LNCAP (cell line): ENCODE results near the gene ATP2B2.

Source experiments
- TF ChIP-seq, protein P1 (sequence below): fragments of 450-650 bp; IDR thresholded peaks from 2 replicates; pipeline ENCODE4 v1.5.1; 2017; ENCODE audit warnings: mild to moderate bottlenecking

Gene ATP2B2

GRCh38 chr3:10317311-10317960, 187.9 kb downstream of the ATP2B2 start:
- TF ChIP-seq, protein P1, sequence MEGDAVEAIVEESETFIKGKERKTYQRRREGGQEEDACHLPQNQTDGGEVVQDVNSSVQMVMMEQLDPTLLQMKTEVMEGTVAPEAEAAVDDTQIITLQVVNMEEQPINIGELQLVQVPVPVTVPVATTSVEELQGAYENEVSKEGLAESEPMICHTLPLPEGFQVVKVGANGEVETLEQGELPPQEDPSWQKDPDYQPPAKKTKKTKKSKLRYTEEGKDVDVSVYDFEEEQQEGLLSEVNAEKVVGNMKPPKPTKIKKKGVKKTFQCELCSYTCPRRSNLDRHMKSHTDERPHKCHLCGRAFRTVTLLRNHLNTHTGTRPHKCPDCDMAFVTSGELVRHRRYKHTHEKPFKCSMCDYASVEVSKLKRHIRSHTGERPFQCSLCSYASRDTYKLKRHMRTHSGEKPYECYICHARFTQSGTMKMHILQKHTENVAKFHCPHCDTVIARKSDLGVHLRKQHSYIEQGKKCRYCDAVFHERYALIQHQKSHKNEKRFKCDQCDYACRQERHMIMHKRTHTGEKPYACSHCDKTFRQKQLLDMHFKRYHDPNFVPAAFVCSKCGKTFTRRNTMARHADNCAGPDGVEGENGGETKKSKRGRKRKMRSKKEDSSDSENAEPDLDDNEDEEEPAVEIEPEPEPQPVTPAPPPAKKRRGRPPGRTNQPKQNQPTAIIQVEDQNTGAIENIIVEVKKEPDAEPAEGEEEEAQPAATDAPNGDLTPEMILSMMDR, result no peak

- TF ChIP-seq, protein P1, result no peak
These were observed 189.5 kb downstream of the ATP2B2 start for GRCh38 chr3:10315771-10316344.

- TF ChIP-seq, protein P1, result no peak
These were observed 190.3 kb downstream of the ATP2B2 start for GRCh38 chr3:10315101-10315500.

DNA sequence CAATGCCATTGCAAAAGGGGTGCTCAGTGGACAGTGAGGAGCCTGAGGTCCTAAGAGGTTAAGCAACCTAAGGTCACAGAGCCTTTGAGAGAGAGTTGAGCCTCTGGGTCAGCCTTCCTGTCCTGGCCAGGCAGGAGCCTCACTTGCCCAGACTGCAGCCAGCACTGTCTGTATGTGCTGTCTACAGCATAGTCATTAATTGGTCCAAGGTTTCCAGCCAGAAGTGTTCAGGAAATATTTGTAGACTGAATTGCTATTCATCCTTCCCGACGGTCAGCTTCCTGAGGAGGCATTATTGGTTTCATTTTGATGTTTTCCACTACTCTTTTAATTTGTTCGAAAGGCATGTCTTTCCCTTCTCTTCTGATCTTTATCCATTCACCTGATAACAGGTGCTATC, 192.5 kb downstream of the ATP2B2 start:
- TF ChIP-seq, protein P1, result no peak

GRCh38 chr3:10312391-10312790, 193.0 kb downstream of the ATP2B2 start:
- TF ChIP-seq, protein P1, result no peak

GRCh38 chr3:10311710-10312109, 193.7 kb downstream of the ATP2B2 start:
- TF ChIP-seq, protein P1, result no peak

- TF ChIP-seq, protein P1, result no peak
These were observed 194.8 kb downstream of the ATP2B2 start for GRCh38 chr3:10310578-10310977.
